ENCODE data around the gene TMCC2.

DNA sequence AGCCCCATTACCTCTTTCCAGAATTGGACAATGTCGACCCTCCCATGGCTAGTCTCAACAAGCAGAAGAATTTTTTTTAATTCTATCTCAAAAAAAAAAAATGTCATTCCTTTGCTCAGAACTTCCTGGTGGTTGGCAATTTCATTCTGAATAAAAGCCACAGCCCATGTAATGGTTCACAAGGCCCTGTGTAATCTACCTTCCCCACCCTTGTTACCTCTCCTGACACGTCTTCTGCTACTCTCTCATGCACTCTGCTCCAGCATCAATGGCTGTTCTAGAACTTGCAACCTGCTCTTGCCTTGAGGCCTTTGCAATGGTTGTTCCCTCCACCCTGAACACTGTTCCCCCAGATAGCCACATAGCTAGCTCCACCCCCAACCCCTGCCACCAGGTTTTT lies 68.4 kb downstream of the TMCC2 start:
- TF ChIP-seq, protein P1, sequence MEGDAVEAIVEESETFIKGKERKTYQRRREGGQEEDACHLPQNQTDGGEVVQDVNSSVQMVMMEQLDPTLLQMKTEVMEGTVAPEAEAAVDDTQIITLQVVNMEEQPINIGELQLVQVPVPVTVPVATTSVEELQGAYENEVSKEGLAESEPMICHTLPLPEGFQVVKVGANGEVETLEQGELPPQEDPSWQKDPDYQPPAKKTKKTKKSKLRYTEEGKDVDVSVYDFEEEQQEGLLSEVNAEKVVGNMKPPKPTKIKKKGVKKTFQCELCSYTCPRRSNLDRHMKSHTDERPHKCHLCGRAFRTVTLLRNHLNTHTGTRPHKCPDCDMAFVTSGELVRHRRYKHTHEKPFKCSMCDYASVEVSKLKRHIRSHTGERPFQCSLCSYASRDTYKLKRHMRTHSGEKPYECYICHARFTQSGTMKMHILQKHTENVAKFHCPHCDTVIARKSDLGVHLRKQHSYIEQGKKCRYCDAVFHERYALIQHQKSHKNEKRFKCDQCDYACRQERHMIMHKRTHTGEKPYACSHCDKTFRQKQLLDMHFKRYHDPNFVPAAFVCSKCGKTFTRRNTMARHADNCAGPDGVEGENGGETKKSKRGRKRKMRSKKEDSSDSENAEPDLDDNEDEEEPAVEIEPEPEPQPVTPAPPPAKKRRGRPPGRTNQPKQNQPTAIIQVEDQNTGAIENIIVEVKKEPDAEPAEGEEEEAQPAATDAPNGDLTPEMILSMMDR (IDR thresholded peaks at IDR 0.05) = no peak
- TF ChIP-seq EZH2phosphoT487 (IDR thresholded peaks at IDR 0.05) (no peak), EZH2 (IDR thresholded peaks at IDR 0.05) (no peak)

Measured in neural progenitor cell (in vitro differentiated cells).